ENCODE results near the gene CPNE2.

- TF ChIP-seq CTCF (IDR thresholded peaks at IDR 0.05) = no peak
- TF ChIP-seq POLR2A (IDR thresholded peaks at IDR 0.05) = no peak
These were observed 44.7 kb downstream of the CPNE2 start for GRCh38 chr16:57137043-57137442.
